ENCODE results near the gene CGN. TPM values are rescaled to one million over a fixed set of nuclear protein-coding genes. Genes with fewer than 3 reads are reported as not detected.
A peak's percentile ranks its signal among the peaks of the same experiment; 100 is the strongest.

CGN gene
- total RNA-seq, 1 donor from 2014 or later: 1.7 TPM

DNA sequence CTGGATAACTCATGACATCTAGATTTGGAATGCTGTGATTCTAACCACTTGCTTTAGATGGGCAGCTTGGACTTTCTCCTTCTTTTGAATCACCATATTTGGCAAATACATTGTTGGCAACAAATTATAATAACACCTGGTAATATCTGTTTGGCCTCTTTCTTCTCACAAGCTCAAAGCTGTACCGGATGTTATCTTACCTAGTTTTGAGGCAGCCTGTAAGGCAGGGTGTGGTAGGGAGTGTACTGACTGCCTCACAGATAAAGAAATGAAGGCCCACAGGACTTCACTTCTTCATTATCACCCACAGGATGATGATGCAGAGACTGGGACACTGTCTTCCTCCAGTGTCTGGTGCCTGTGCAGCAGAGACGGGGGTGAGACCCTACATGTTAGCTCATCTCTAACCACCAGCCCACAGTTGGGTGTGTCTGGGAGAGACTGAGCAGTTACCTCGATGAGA is 57.5 kb downstream of the CGN start:
- TF ChIP-seq, protein P1, sequence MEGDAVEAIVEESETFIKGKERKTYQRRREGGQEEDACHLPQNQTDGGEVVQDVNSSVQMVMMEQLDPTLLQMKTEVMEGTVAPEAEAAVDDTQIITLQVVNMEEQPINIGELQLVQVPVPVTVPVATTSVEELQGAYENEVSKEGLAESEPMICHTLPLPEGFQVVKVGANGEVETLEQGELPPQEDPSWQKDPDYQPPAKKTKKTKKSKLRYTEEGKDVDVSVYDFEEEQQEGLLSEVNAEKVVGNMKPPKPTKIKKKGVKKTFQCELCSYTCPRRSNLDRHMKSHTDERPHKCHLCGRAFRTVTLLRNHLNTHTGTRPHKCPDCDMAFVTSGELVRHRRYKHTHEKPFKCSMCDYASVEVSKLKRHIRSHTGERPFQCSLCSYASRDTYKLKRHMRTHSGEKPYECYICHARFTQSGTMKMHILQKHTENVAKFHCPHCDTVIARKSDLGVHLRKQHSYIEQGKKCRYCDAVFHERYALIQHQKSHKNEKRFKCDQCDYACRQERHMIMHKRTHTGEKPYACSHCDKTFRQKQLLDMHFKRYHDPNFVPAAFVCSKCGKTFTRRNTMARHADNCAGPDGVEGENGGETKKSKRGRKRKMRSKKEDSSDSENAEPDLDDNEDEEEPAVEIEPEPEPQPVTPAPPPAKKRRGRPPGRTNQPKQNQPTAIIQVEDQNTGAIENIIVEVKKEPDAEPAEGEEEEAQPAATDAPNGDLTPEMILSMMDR (IDR thresholded peaks at IDR 0.05): no peak
- Mint-ChIP-seq H3K36me3 (ENCODE audit: unreplicated experiment) (peaks cover 18% of the 10 kb centered on the region), H3K9me3 (ENCODE audit: unreplicated experiment) (no peaks in the 10 kb centered on the region), H3K27ac (ENCODE audit: unreplicated experiment) (peak overlapping the region; percentile 0), H3K4me1 (ENCODE audit: unreplicated experiment) (peaks cover 4% of the 10 kb centered on the region), H3K4me3 (ENCODE audit: unreplicated experiment) (no peak overlapping the region), H3K27me3 (ENCODE audit: unreplicated experiment) (no peaks in the 10 kb centered on the region)
- DNase-seq (ENCODE audit: extremely low spot score, unreplicated experiment): no peak

- no peak overlapping the region for H3K4me3 Mint-ChIP-seq (ENCODE audit: unreplicated experiment)
- H3K9me3 Mint-ChIP-seq (ENCODE audit: unreplicated experiment): no peaks in the 10 kb centered on the region
- H3K27me3 Mint-ChIP-seq (ENCODE audit: unreplicated experiment): no peaks in the 10 kb centered on the region
- no peak overlapping the region for H3K27ac Mint-ChIP-seq (ENCODE audit: unreplicated experiment)
- DNase-seq (ENCODE audit: extremely low spot score, unreplicated experiment): no peak
- peaks cover 4% of the 10 kb centered on the region for H3K4me1 Mint-ChIP-seq (ENCODE audit: unreplicated experiment)
- TF ChIP-seq, protein P1 (IDR thresholded peaks at IDR 0.05): no peak
- peaks cover 23% of the 10 kb centered on the region for H3K36me3 Mint-ChIP-seq (ENCODE audit: unreplicated experiment)
These were observed 59.6 kb downstream of the CGN start for GRCh38 chr1:151570819-151571218.

- TF ChIP-seq, protein P1 (IDR thresholded peaks at IDR 0.05): no peak
- no peaks in the 10 kb centered on the region for H3K27me3 Mint-ChIP-seq (ENCODE audit: unreplicated experiment)
- no peak overlapping the region for H3K4me3 Mint-ChIP-seq (ENCODE audit: unreplicated experiment)
- H3K36me3 Mint-ChIP-seq (ENCODE audit: unreplicated experiment): peaks cover 27% of the 10 kb centered on the region
- H3K27ac Mint-ChIP-seq (ENCODE audit: unreplicated experiment): no peak overlapping the region
- no peaks in the 10 kb centered on the region for H3K4me1 Mint-ChIP-seq (ENCODE audit: unreplicated experiment)
- no peak for DNase-seq (ENCODE audit: extremely low spot score, unreplicated experiment)
- H3K9me3 Mint-ChIP-seq (ENCODE audit: unreplicated experiment): no peaks in the 10 kb centered on the region
These were observed 63.7 kb downstream of the CGN start for GRCh38 chr1:151574575-151575529.

DNA sequence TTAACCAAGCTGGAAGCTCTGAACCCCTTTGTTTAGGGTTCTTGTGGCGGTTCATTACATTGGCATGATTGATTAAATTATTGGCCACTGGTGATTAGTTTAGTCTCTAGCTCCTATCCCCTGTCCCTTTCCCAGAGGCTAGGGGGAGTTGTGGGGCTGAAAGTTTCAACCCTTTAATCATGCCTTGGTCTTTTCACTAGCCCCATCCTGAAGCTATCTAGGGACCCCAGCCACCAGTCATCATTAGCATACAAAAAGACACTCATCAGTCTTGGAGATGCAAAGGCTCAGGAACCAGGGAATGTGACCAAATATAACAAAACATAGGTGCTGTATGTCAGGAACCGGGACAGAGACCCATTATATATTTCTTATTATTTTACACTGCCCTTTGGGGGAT is 66.0 kb downstream of the CGN start:
- no peak for DNase-seq (ENCODE audit: extremely low spot score, unreplicated experiment)
- TF ChIP-seq, protein P1 (IDR thresholded peaks at IDR 0.05): no peak
- no peak overlapping the region for H3K27ac Mint-ChIP-seq (ENCODE audit: unreplicated experiment)
- no peaks in the 10 kb centered on the region for H3K4me1 Mint-ChIP-seq (ENCODE audit: unreplicated experiment)
- H3K27me3 Mint-ChIP-seq (ENCODE audit: unreplicated experiment): no peaks in the 10 kb centered on the region
- H3K9me3 Mint-ChIP-seq (ENCODE audit: unreplicated experiment): no peaks in the 10 kb centered on the region
- no peak overlapping the region for H3K4me3 Mint-ChIP-seq (ENCODE audit: unreplicated experiment)
- H3K36me3 Mint-ChIP-seq (ENCODE audit: unreplicated experiment): peaks cover 33% of the 10 kb centered on the region

DNA sequence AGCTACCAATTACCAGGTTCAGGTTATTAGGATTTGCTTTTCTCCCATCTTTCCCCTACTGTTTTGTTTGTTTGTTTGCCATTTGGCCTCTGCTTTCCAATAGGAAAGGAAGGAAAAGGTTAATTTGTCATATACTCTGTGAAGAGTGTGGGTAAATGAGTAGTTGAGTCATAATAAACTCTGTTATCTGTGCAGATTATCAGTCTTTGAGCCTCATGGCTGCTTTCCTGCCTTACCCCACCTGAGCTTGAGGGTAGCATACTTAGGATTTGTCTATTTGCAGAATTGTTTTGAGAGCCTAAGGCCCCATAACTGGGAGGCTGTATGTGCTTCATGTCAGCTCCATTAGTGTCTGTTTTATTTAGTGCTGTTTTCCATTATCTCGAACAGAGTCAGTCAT is 67.8 kb downstream of the CGN start:
- Mint-ChIP-seq H3K27me3 (ENCODE audit: unreplicated experiment) (no peaks in the 10 kb centered on the region), H3K9me3 (ENCODE audit: unreplicated experiment) (no peaks in the 10 kb centered on the region), H3K36me3 (ENCODE audit: unreplicated experiment) (peaks cover 28% of the 10 kb centered on the region), H3K4me1 (ENCODE audit: unreplicated experiment) (no peaks in the 10 kb centered on the region), H3K27ac (ENCODE audit: unreplicated experiment) (no peak overlapping the region), H3K4me3 (ENCODE audit: unreplicated experiment) (no peak overlapping the region)
- TF ChIP-seq, protein P1 (IDR thresholded peaks at IDR 0.05): no peak
- no peak for DNase-seq (ENCODE audit: extremely low spot score, unreplicated experiment)

Data from osteocyte (in vitro differentiated cells).